ENCODE measurements around the gene ARID3A. TPM values are rescaled to one million over a fixed set of nuclear protein-coding genes. Genes with fewer than 3 reads are reported as not detected.

Gene ARID3A
- total RNA-seq, 1 donor from 2014 or later: 149 TPM

DNA sequence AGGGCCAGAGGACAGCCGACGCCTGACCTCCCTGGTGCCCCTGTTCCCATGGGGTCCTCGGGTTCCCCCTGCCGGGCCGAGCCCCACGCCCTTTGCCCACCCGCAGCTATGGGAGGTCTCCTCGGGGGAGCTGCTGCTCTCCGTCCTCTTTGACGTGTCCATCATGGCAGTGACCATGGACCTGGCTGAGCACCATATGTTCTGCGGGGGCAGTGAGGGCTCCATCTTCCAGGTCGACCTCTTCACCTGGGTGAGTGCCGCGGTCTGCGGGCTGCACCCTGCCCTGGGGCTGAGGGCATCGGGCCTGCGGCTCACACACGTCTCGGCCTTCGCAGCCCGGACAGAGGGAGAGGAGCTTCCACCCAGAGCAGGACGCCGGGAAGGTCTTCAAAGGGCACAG, 64.9 kb downstream of the ARID3A start:
- H3K9me3 Mint-ChIP-seq (ENCODE audit: low read depth): no peaks in the 10 kb centered on the region
- no peaks in the 10 kb centered on the region for H3K27me3 Mint-ChIP-seq
- no peak overlapping the region for H3K4me3 Mint-ChIP-seq (ENCODE audit: low read depth)
- H3K36me3 Mint-ChIP-seq (ENCODE audit: insufficient read depth): peaks cover 9% of the 10 kb centered on the region
- no peak for DNase-seq (ENCODE audit: low spot score, unreplicated experiment)
- no peak overlapping the region for H3K27ac Mint-ChIP-seq
- TF ChIP-seq, protein P1, sequence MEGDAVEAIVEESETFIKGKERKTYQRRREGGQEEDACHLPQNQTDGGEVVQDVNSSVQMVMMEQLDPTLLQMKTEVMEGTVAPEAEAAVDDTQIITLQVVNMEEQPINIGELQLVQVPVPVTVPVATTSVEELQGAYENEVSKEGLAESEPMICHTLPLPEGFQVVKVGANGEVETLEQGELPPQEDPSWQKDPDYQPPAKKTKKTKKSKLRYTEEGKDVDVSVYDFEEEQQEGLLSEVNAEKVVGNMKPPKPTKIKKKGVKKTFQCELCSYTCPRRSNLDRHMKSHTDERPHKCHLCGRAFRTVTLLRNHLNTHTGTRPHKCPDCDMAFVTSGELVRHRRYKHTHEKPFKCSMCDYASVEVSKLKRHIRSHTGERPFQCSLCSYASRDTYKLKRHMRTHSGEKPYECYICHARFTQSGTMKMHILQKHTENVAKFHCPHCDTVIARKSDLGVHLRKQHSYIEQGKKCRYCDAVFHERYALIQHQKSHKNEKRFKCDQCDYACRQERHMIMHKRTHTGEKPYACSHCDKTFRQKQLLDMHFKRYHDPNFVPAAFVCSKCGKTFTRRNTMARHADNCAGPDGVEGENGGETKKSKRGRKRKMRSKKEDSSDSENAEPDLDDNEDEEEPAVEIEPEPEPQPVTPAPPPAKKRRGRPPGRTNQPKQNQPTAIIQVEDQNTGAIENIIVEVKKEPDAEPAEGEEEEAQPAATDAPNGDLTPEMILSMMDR (IDR thresholded peaks at IDR 0.05; ENCODE audit: unreplicated experiment): no peak
- no peaks in the 10 kb centered on the region for H3K4me1 Mint-ChIP-seq (ENCODE audit: low read depth)

DNA sequence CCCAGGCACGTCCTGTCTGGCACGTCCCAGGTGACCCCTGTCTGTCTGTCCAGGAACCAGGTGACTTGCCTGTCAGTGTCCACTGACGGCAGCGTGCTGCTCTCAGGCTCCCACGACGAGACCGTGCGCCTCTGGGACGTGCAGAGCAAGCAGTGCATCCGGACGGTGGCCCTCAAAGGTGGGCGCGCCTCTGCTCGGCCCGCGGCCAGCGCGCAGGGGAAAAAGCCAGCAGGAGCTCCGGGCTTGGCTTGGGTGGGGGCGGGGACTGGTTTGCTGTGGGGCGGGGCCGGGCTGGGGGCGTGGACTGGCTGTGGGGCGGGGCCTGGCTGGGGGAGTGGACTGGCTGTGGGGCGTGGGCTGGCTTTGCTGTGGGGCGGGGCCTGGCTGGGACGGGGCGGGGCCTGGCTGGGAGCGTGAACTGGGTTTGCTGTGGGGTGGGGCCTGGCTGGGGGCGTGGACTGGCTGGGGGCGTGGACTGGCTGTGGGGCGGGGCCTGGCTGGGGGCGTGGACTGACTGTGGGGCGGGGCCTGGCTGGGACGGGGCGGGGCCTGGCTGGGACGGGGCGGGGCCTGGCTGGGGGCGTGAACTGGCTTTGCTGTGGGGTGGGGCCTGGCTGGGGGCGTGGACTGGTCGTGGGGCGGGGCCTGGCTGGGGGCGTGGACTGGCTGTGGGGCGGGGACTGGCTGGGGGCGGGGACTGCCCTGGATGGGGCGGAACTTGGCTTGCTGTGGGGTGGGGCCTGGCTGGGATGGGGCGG, 65.5 kb downstream of the ARID3A start:
- Mint-ChIP-seq H3K4me3 (ENCODE audit: low read depth) (no peak overlapping the region), H3K36me3 (ENCODE audit: insufficient read depth) (peaks cover 9% of the 10 kb centered on the region), H3K9me3 (ENCODE audit: low read depth) (no peaks in the 10 kb centered on the region), H3K27me3 (peaks cover under 1% of the 10 kb centered on the region), H3K27ac (no peak overlapping the region), H3K4me1 (ENCODE audit: low read depth) (no peaks in the 10 kb centered on the region)
- DNase-seq (ENCODE audit: low spot score, unreplicated experiment): no peak
- TF ChIP-seq, protein P1 (IDR thresholded peaks at IDR 0.05; ENCODE audit: unreplicated experiment): no peak

DNA sequence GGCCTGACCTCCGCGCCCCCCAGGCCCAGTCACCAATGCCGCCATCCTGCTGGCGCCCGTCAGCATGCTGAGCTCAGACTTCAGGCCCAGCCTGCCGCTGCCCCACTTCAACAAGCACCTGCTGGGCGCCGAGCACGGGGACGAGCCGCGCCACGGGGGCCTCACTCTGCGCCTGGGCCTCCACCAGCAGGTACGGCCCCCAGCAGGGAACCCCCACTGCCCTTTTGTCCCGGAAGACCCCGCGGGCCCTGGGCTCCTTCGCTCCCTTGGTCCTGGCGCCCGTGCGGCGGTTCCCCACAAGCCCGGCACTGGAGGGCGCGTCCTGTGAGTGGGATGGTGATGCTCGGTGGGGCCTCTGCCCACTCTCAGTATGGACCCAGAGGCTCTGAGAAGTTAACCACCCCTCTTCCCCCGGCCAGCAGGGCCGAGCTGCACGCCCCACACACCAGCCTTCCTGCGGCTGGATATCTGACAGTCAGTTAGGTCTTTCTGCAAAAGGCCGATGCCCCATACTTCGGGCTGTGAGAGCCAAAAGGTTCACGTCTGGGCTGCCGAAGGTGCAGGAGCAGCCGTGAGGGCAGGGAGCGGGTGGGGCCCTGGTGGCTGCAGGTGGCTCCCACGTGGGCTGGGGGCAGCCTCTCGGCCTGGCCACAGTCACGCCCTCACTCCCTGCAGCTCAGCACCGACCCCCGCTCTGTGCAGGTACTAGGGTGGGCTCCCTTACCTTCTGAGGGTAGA, 66.3 kb downstream of the ARID3A start:
- TF ChIP-seq, protein P1 (IDR thresholded peaks at IDR 0.05; ENCODE audit: unreplicated experiment): no peak
- H3K4me1 Mint-ChIP-seq (ENCODE audit: low read depth): no peaks in the 10 kb centered on the region
- peaks cover 7% of the 10 kb centered on the region for H3K36me3 Mint-ChIP-seq (ENCODE audit: insufficient read depth)
- DNase-seq (ENCODE audit: low spot score, unreplicated experiment): no peak
- no peak overlapping the region for H3K4me3 Mint-ChIP-seq (ENCODE audit: low read depth)
- H3K27me3 Mint-ChIP-seq: peaks cover 8% of the 10 kb centered on the region
- no peak overlapping the region for H3K27ac Mint-ChIP-seq
- H3K9me3 Mint-ChIP-seq (ENCODE audit: low read depth): no peaks in the 10 kb centered on the region

DNA sequence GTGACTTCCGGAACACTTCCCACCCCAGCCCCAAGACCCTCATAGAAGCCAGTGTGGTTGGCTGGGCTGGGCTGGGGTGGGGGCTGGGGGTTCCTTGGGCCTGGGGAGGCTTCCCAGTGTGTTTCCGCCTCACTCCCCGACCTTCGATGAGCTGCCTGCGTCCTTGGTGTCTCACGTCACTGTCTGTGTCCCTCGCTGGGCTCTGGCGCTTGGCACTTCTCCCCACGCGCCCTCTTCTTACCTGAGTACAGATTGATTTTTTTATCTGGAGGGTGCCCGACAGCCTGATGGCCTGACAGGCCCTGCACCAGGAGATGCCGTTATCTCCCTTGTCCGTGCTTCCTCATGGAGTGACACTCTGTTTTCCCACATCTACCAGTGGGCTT, 66.8 kb downstream of the ARID3A start:
- no peak overlapping the region for H3K4me3 Mint-ChIP-seq (ENCODE audit: low read depth)
- no peak overlapping the region for H3K27ac Mint-ChIP-seq
- H3K4me1 Mint-ChIP-seq (ENCODE audit: low read depth): no peaks in the 10 kb centered on the region
- no peaks in the 10 kb centered on the region for H3K9me3 Mint-ChIP-seq (ENCODE audit: low read depth)
- DNase-seq (ENCODE audit: low spot score, unreplicated experiment): no peak
- H3K27me3 Mint-ChIP-seq: peaks cover 10% of the 10 kb centered on the region
- peaks cover 7% of the 10 kb centered on the region for H3K36me3 Mint-ChIP-seq (ENCODE audit: insufficient read depth)
- TF ChIP-seq, protein P1 (IDR thresholded peaks at IDR 0.05; ENCODE audit: unreplicated experiment): no peak

DNA sequence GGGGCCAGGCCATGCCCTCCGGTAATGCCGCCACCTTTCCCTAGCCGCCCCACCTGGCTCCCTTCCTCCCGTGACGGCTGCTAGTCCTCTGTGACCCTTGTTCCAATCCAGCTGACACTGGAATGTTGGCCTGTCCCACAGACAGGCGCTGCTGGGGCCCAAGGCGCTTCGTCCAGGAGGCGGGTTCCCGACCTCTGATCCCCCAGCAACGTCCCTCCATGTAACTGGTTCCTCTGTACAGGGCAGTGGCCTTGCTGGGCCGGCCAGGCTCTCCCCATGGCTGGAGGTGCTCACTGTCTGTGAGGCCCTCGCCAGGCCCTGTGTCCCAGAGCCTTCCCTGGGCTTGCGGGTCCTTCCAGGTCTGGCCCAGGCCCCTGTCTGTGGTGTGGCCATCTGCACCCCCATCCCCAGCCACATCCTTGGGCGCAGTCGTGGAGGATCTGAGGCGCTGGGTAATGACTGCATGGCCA, 67.6 kb downstream of the ARID3A start:
- H3K27me3 Mint-ChIP-seq: peaks cover 18% of the 10 kb centered on the region
- H3K9me3 Mint-ChIP-seq (ENCODE audit: low read depth): no peaks in the 10 kb centered on the region
- no peaks in the 10 kb centered on the region for H3K4me1 Mint-ChIP-seq (ENCODE audit: low read depth)
- no peak overlapping the region for H3K27ac Mint-ChIP-seq
- no peak for DNase-seq (ENCODE audit: low spot score, unreplicated experiment)
- no peak overlapping the region for H3K4me3 Mint-ChIP-seq (ENCODE audit: low read depth)
- TF ChIP-seq, protein P1 (IDR thresholded peaks at IDR 0.05; ENCODE audit: unreplicated experiment): no peak
- peaks cover 7% of the 10 kb centered on the region for H3K36me3 Mint-ChIP-seq (ENCODE audit: insufficient read depth)
